Esophagus muscularis mucosa (tissue), 4 donors: ENCODE measurements around the gene CDK19. TPM values are rescaled to one million over a fixed set of nuclear protein-coding genes. Genes with fewer than 3 reads are reported as not detected.

Experiments
- DNase-seq: peaks from one replicate; pipeline ENCODE4 v3.0.0-alpha.2; 2017; ENCODE audit errors: extremely low spot score
- H3K27ac ChIP-seq, 4 donors: fragments of 200-600 bp; sonication (generic); replicated peaks in 1 of 4; 1 replicate in 3 of 4; 2 replicates in 1 of 4; pipeline ENCODE4 v1.5.1; 2016 to 2019; ENCODE audit warnings: mild to moderate bottlenecking in 1 of 4
- H3K27me3 ChIP-seq, 4 donors: fragments of 200-600 bp; sonication (generic); one replicate each; pipeline versions ENCODE4 v1.5.1 to v1.6.0; 2016 to 2019
- H3K36me3 ChIP-seq, 4 donors: fragments of 200-600 bp; sonication (generic); one replicate each; pipeline ENCODE4 v1.5.1; 2016 to 2019
- H3K4me1 ChIP-seq, 4 donors: fragments of 200-600 bp; sonication (generic); one replicate each; pipeline ENCODE4 v1.5.1; 2016 to 2019
- H3K4me3 ChIP-seq, 4 donors: fragments of 200-600 bp; sonication (generic); 1 replicate in 2 of 4; 2 replicates in 2 of 4; pipeline ENCODE4 v1.5.1; 2016 to 2019; ENCODE audit warnings: mild to moderate bottlenecking in 4 of 4, moderate library complexity in 1 of 4
- H3K9me3 ChIP-seq, 4 donors: fragments of 200-600 bp; sonication (generic); 1 replicate in 3 of 4; 2 replicates in 1 of 4; pipeline ENCODE4 v1.5.1; 2016 to 2019
- EP300 ChIP-seq: sonication (generic); formaldehyde crosslinking; IDR thresholded peaks from one replicate; pipeline ENCODE4 v1.6.1; 2017; ENCODE audit warnings: antibody characterized with exemption
- POLR2A ChIP-seq: fragments of 450-650 bp; IDR thresholded peaks from one replicate; pipeline ENCODE4 v1.6.1; 2017; ENCODE audit warnings: antibody characterized with exemption, moderate library complexity, mild to moderate bottlenecking, low read depth
- POLR2AphosphoS5 ChIP-seq, 2 donors: sonication (generic); formaldehyde crosslinking; IDR thresholded peaks; one replicate each; pipeline ENCODE4 v1.6.1; 2017; ENCODE audit warnings: antibody characterized with exemption in 2 of 2
- WGBS: methylation state at CpG from one replicate; pipeline ENCODE4 v1.1.5; 2018; 5-methylcytosine and 5-hydroxymethylcytosine counted together
- intact Hi-C: fragments of 100-400 bp; cut with DNase I; formaldehyde crosslinking; loops from one replicate; pipeline ENCODE4 v1.15.1; 2023
- total RNA-seq, 4 donors: library from RNA; depleted of rRNA; stranded (reverse); fragments of >200 nt; gene quantifications; one replicate each; pipeline versions ENCODE4 v1.1.0 to v1.2.1, GENCODE V29; 2016
- TF ChIP-seq, protein P1 (sequence below), 3 experiments: fragments of 200-600 bp in 2 of 3; fragments of 450-650 bp in 1 of 3; sonication (generic) in 2 of 3; IDR thresholded peaks; one replicate each; pipeline ENCODE4 v1.5.1; 2017 to 2019; ENCODE audit warnings: antibody characterized with exemption in 3 of 3, mild to moderate bottlenecking in 2 of 3, moderate library complexity in 1 of 3

The CDK19 gene
- total RNA-seq, 4 donors from 2014 or later = 12.0 to 15.0 (median 13.6) TPM

DNA sequence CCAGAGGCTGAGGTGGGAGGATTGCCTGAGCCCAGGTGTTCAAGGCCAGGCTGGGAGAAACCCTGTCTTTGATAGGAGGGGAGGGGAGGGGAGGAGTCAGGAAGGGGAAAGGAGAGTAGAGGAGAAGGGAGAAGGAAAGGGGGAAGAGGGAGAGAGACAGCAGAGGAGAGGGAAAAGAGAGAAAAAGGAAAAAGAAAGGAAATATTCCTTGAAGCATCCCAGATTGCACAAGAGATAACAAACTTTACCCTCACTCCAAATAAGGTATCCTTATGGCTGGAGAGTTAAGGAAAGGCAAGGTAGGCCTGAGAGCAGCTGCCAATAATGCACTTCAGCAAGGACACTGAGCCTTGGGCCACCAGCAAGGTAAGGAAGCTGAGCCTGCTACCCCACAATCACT is 172.6 kb downstream of the CDK19 start:
- no peaks in the 10 kb centered on the region for H3K4me1 ChIP-seq
- intact Hi-C loops = no loop called here

DNA sequence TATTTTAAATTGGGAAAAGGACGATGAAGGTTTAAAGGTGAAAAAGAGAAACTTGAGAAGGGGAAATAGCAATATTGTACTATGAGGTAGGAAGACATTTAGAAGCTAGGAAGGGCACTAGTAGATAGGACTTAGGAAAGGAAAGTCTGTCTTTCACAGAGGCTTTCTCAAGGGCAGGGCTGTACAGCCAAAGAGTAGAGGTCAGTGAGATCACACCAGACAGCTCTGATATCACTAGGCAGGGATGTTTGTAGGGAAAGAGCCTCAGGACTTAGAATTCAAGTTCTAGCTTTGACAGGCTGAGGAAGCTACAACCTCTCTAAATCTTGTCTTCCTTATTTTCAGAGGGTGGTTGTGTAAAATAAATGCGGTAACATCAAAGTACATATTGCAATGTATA is 178.5 kb downstream of the CDK19 start:
- Histone ChIP-seq H3K9me3 (no peaks in the 10 kb centered on the region), H3K27me3 (no peaks in the 10 kb centered on the region), H3K4me1 (no peaks in the 10 kb centered on the region), H3K36me3 (peaks cover 0 to 4% (median 0%) of the 10 kb centered on the region in 4 donors), H3K27ac (no peak overlapping the region), H3K4me3 (no peak overlapping the region)
- intact Hi-C loops = no loop called here
- no peak for TF ChIP-seq EP300
- TF ChIP-seq, protein P1, sequence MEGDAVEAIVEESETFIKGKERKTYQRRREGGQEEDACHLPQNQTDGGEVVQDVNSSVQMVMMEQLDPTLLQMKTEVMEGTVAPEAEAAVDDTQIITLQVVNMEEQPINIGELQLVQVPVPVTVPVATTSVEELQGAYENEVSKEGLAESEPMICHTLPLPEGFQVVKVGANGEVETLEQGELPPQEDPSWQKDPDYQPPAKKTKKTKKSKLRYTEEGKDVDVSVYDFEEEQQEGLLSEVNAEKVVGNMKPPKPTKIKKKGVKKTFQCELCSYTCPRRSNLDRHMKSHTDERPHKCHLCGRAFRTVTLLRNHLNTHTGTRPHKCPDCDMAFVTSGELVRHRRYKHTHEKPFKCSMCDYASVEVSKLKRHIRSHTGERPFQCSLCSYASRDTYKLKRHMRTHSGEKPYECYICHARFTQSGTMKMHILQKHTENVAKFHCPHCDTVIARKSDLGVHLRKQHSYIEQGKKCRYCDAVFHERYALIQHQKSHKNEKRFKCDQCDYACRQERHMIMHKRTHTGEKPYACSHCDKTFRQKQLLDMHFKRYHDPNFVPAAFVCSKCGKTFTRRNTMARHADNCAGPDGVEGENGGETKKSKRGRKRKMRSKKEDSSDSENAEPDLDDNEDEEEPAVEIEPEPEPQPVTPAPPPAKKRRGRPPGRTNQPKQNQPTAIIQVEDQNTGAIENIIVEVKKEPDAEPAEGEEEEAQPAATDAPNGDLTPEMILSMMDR (IDR thresholded peaks at IDR 0.05) = no peak
- no peak for TF ChIP-seq POLR2AphosphoS5 (IDR thresholded peaks at IDR 0.05)
- TF ChIP-seq POLR2A = no peak
- 96% methylated on average over 2 of the region's 2 CpGs for WGBS
- no peak for DNase-seq

More for the DNA sequence above, 172.6 kb downstream of the CDK19 start:
- Histone ChIP-seq H3K27me3 (no peaks in the 10 kb centered on the region), H3K9me3 (no peaks in the 10 kb centered on the region), H3K36me3 (peaks cover 4 to 13% (median 12%) of the 10 kb centered on the region in 4 donors), H3K27ac (no peak overlapping the region), H3K4me3 (no peak overlapping the region)
- TF ChIP-seq POLR2A = no peak
- DNase-seq = no peak

DNA sequence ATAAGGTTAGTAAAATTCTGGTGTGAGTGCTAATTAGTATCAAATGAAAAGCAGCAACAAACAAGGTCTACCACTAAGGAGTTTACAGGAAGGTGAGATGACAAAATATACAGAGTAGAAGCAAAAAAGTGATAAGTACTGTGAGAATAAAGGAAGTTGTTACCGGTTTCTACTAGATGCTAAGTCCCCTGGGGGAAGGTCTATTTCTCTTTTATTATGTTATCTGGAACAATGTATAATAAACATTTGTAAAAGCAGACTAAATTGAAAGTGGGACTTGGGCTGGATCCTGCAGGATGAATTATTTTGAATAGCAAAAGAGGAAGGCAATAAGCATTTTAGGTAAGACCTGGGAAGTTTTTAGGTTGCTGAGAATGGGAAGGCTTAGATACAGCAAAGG is 180.2 kb downstream of the CDK19 start:
- Histone ChIP-seq H3K4me1 (no peaks in the 10 kb centered on the region), H3K4me3 (no peak overlapping the region), H3K36me3 (peaks cover 0 to 4% (median 0%) of the 10 kb centered on the region in 4 donors), H3K9me3 (no peaks in the 10 kb centered on the region), H3K27me3 (no peaks in the 10 kb centered on the region), H3K27ac (no peak overlapping the region)
- DNase-seq = no peak
- intact Hi-C loops = no loop called here
- 65% methylated on average over 1 of the region's 1 CpG for WGBS
- no peak for TF ChIP-seq EP300
- TF ChIP-seq, protein P1 (IDR thresholded peaks at IDR 0.05) = no peak
- TF ChIP-seq POLR2A = no peak
- TF ChIP-seq POLR2AphosphoS5 (IDR thresholded peaks at IDR 0.05) = no peak

DNA sequence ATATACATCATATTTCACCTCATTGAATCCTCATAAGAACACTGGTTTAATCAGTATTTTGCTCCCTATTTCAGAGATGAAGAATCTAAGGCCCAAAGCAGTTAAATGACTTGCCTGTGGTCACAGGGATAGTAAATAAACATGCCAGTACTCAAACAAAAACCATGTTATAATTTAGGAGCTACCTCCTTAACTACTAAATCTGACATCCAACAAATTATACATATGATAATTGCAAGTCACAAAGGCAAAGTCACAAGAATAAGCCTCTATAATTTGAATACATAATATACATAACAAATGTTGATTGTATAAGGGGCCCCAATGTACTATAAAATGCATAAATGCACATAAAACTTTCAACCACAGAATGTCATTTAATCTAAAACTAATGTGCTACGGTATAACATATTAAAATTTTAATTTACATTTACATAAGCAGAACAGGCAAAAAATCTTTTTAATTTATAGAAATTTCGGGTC is 181.5 kb downstream of the CDK19 start:
- Histone ChIP-seq H3K4me3 (no peak overlapping the region), H3K27ac (no peak overlapping the region), H3K4me1 (no peaks in the 10 kb centered on the region), H3K27me3 (no peaks in the 10 kb centered on the region), H3K36me3 (peaks cover 0 to 4% (median 0%) of the 10 kb centered on the region in 4 donors), H3K9me3 (no peaks in the 10 kb centered on the region)
- WGBS = 94% methylated on average over 2 of the region's 2 CpGs
- intact Hi-C loops = no loop called here
- TF ChIP-seq POLR2A = no peak
- TF ChIP-seq, protein P1 (IDR thresholded peaks at IDR 0.05) = no peak
- TF ChIP-seq EP300 = no peak
- DNase-seq = no peak

DNA sequence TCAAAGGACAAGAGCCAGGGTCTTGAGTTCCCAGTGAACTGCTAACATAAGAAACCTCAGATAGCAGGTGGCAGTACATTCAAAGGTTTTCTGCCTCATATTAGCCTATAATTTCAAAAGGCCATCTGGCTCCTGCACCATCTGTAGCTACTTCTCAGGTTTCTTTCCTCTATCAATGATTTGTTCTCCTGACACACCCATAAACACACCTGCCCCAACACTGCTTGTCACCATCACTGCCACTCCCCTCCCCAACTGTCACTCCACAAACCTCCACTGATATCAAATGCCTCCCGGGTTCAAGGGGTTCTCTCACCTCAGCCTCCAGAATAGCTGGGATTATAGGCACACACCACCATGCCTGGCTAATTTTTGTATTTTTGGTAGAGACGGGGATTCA is 186.1 kb downstream of the CDK19 start:
- Histone ChIP-seq H3K36me3 (peaks cover 0 to 17% (median 0%) of the 10 kb centered on the region in 4 donors), H3K9me3 (no peaks in the 10 kb centered on the region), H3K4me1 (no peaks in the 10 kb centered on the region), H3K27ac (no peak overlapping the region), H3K4me3 (no peak overlapping the region), H3K27me3 (no peaks in the 10 kb centered on the region)
- 95% methylated on average over 2 of the region's 2 CpGs for WGBS
- intact Hi-C loops = no loop called here
- no peak for DNase-seq
- TF ChIP-seq EP300 = no peak
- TF ChIP-seq, protein P1 (IDR thresholded peaks at IDR 0.05) = no peak
- no peak for TF ChIP-seq POLR2A
- TF ChIP-seq POLR2AphosphoS5 (IDR thresholded peaks at IDR 0.05) = no peak
